SU-DHL-6 (cell line): ENCODE data around the gene KRT71.
"Not testable (repeated sequence)": the region's sequence is repeated elsewhere in the genome, so short reads cannot be mapped to it uniquely, and the experiment has no call there.

Source experiments
- H2AFZ ChIP-seq: fragments of 200-600 bp; sonication (generic); 2 replicates; pipeline ENCODE4 v1.6.1; 2014; ENCODE audit warnings: low read depth, mild to moderate bottlenecking, moderate library complexity, mixed read lengths, antibody characterized with exemption, low read length; ENCODE audit not compliant: severe bottlenecking
- H3F3A ChIP-seq: fragments of 200-600 bp; shearing (Covaris generic); 2 replicates; pipeline ENCODE4 v1.6.0; 2016; ENCODE audit warnings: antibody characterized with exemption, mild to moderate bottlenecking; ENCODE audit not compliant: insufficient read depth
- H3K27ac ChIP-seq: fragments of 200-600 bp; sonication (generic); 2 replicates; pipeline ENCODE4 v1.5.1; 2016; ENCODE audit warnings: low read depth, mild to moderate bottlenecking, low read length, moderate library complexity, mixed read lengths
- H3K27me3 ChIP-seq: fragments of 200-600 bp; sonication (generic), shearing (Covaris generic); 2 replicates; pipeline ENCODE4 v1.6.0; 2014; ENCODE audit warnings: mild to moderate bottlenecking, low read length
- H3K36me3 ChIP-seq: fragments of 200-600 bp; sonication (generic); 2 replicates; pipeline ENCODE4 v1.6.1; 2014; ENCODE audit warnings: mild to moderate bottlenecking, low read length, mixed read lengths
- H3K4me2 ChIP-seq: fragments of 300-600, 200-600 bp; shearing (Covaris generic), sonication (generic); 2 replicates; pipeline ENCODE4 v1.6.0; 2014; ENCODE audit warnings: low read length, low read depth, mild to moderate bottlenecking; ENCODE audit not compliant: poor library complexity, severe bottlenecking
- H3K4me3 ChIP-seq: fragments of 200-600 bp; sonication (generic); 2 replicates; pipeline ENCODE4 v1.5.1; 2014; ENCODE audit warnings: antibody characterized with exemption, low read length, mild to moderate bottlenecking, mixed read lengths; ENCODE audit not compliant: insufficient read depth, poor library complexity, severe bottlenecking
- H3K79me2 ChIP-seq: fragments of 200-600 bp; sonication (generic); 2 replicates; pipeline ENCODE4 v1.6.1; 2014; ENCODE audit warnings: mild to moderate bottlenecking, low read length, moderate library complexity; ENCODE audit not compliant: insufficient read depth
- H3K9ac ChIP-seq: fragments of 200-600 bp; sonication (generic); 2 replicates; pipeline ENCODE4 v1.7.0; 2014; ENCODE audit warnings: mild to moderate bottlenecking, low read length
- H3K9me2 ChIP-seq: fragments of 200-600 bp; sonication (generic); replicated peaks from 2 replicates; pipeline ENCODE4 v1.6.1; 2014; ENCODE audit warnings: low read length; ENCODE audit not compliant: insufficient read depth
- H3K9me3 ChIP-seq: fragments of 200-600 bp; sonication (generic); 2 replicates; pipeline ENCODE4 v1.6.1; 2014; ENCODE audit warnings: low read length, mixed read lengths; ENCODE audit not compliant: insufficient read depth
- H4K20me1 ChIP-seq: fragments of 200-600 bp; sonication (generic); 2 replicates; pipeline ENCODE4 v1.6.1; 2014; ENCODE audit warnings: low read depth, mild to moderate bottlenecking, antibody characterized with exemption, low read length, moderate library complexity, mixed read lengths
- EZH2phosphoT487 ChIP-seq: fragments of 200-600 bp; sonication (generic), shearing (Covaris generic); conservative IDR thresholded peaks from 2 replicates; pipeline ENCODE4 v1.6.1; 2018; ENCODE audit warnings: mild to moderate bottlenecking, antibody characterized with exemption, low read length, moderate library complexity, mixed read lengths
- TF ChIP-seq, protein P1 (sequence below): fragments of 200-600 bp; sonication (generic); IDR thresholded peaks from one replicate; pipeline ENCODE4 v1.5.1; 2017; ENCODE audit warnings: antibody characterized with exemption, mild to moderate bottlenecking, low read length, moderate library complexity; ENCODE audit not compliant: insufficient read depth, poor library complexity, severe bottlenecking

Gene KRT71

DNA sequence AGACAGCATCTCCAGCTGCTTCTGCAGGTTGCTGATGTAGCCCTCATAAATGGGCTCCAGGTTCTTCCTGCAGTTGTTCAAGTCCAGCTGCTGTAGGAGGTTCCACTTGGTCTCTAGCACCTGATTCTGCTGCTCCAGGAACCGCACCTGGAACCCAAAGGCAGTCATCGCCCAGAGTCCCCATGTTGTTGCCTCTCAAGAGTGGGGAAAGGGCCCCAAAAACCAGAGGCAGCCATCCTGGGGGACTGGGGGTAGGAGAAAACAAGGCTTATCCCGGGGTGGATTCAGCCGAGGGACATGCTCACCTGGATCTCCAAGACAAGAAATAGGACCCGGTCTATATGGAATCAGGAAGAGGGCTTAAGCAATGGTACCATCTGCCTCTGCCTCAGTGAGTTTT, 46.0 kb upstream of the KRT71 start:
- Histone ChIP-seq H3K9ac (no peak overlapping the region), H3K9me2 (no peaks in the 10 kb centered on the region), H3K79me2 (no peaks in the 10 kb centered on the region), H3K27me3 (no peaks in the 10 kb centered on the region), H3K4me3 (no peak overlapping the region), H3K36me3 (no peaks in the 10 kb centered on the region), H3K4me2 (no peak overlapping the region), H4K20me1 (no peaks in the 10 kb centered on the region), H2AFZ (no peak overlapping the region), H3K9me3 (no peaks in the 10 kb centered on the region), H3F3A (no peaks in the 10 kb centered on the region), H3K27ac (no peak overlapping the region)
- TF ChIP-seq, protein P1, sequence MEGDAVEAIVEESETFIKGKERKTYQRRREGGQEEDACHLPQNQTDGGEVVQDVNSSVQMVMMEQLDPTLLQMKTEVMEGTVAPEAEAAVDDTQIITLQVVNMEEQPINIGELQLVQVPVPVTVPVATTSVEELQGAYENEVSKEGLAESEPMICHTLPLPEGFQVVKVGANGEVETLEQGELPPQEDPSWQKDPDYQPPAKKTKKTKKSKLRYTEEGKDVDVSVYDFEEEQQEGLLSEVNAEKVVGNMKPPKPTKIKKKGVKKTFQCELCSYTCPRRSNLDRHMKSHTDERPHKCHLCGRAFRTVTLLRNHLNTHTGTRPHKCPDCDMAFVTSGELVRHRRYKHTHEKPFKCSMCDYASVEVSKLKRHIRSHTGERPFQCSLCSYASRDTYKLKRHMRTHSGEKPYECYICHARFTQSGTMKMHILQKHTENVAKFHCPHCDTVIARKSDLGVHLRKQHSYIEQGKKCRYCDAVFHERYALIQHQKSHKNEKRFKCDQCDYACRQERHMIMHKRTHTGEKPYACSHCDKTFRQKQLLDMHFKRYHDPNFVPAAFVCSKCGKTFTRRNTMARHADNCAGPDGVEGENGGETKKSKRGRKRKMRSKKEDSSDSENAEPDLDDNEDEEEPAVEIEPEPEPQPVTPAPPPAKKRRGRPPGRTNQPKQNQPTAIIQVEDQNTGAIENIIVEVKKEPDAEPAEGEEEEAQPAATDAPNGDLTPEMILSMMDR, result no peak
- no peak for TF ChIP-seq EZH2phosphoT487

DNA sequence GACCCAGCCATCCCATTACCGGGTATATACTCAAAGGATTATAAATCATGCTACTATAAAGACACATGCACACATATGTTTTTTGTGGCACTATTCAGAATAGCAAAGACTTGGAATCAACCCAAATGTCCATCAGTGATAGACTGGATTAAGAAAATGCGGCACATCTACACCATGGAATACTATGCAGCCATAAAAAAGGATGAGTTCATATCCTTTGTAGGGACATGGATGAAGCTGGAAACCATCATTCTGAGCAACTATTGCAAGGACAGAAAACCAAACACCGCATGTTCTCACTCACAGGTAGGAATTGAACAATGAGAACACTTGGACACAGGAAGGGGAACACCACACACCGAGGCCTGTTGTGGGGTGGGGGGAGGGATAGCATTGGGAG, 41.3 kb upstream of the KRT71 start:
- not testable (repeated sequence) for H3K27ac ChIP-seq, H3K9me3 ChIP-seq, H3K27me3 ChIP-seq, H3K9me2 ChIP-seq, H3F3A ChIP-seq, H3K9ac ChIP-seq, H2AFZ ChIP-seq, H4K20me1 ChIP-seq, H3K4me3 ChIP-seq, H3K36me3 ChIP-seq, H3K4me2 ChIP-seq, H3K79me2 ChIP-seq

- Histone ChIP-seq H3K9ac (no peak overlapping the region), H3K27ac (no peak overlapping the region), H3K4me3 (no peak overlapping the region), H3K4me2 (no peak overlapping the region), H3K9me3 (no peaks in the 10 kb centered on the region), H2AFZ (no peak overlapping the region), H3K27me3 (no peaks in the 10 kb centered on the region), H3F3A (no peaks in the 10 kb centered on the region), H3K79me2 (no peaks in the 10 kb centered on the region), H3K36me3 (no peaks in the 10 kb centered on the region), H4K20me1 (no peaks in the 10 kb centered on the region), H3K9me2 (no peaks in the 10 kb centered on the region)
- no peak for TF ChIP-seq EZH2phosphoT487
- TF ChIP-seq, protein P1, result no peak
These were observed 38.6 kb upstream of the KRT71 start for GRCh38 chr12:52591521-52591920.

DNA sequence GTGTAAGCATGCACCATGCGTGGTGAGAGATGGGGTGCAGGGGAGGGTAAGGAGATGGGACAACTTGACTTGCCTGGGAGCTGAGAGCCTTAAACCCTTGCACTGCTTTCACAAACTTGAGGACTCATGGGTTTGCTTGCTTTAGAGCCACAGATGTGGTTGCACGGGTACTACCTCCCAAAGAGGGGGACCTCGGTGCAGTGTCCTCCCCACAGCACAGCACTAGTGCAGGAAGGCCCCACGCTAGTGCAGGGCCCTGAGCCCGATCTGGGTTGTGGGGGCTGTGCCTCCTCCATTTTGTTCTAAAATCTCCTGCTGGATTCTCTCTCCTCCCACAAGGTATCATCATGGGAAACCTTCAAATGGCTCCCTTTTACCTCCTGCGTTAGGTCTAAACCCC, 37.1 kb upstream of the KRT71 start:
- TF ChIP-seq, protein P1, result no peak
- no peak for TF ChIP-seq EZH2phosphoT487

More for the DNA sequence above, 37.1 kb upstream of the KRT71 start:
- no peak overlapping the region for H3K4me3 ChIP-seq
- H4K20me1 ChIP-seq, result no peaks in the 10 kb centered on the region
- H3K36me3 ChIP-seq, result no peaks in the 10 kb centered on the region
- H3K27me3 ChIP-seq, result no peaks in the 10 kb centered on the region
- no peaks in the 10 kb centered on the region for H3K79me2 ChIP-seq
- no peak overlapping the region for H3K4me2 ChIP-seq
- no peaks in the 10 kb centered on the region for H3F3A ChIP-seq
- H3K9me3 ChIP-seq, result no peaks in the 10 kb centered on the region
- no peak overlapping the region for H3K27ac ChIP-seq
- H3K9ac ChIP-seq, result no peak overlapping the region
- no peaks in the 10 kb centered on the region for H3K9me2 ChIP-seq
- no peak overlapping the region for H2AFZ ChIP-seq
